Measurements from ENCODE around the gene KCTD2. TPM values are rescaled to one million over a fixed set of nuclear protein-coding genes. Genes with fewer than 3 reads are reported as not detected.

The KCTD2 gene
- polyA plus RNA-seq, 1 experiment = 36.0 TPM

- H3K27me3 ChIP-seq (ENCODE audit: control insufficient read depth, insufficient read depth, low read length) = no peaks in the 10 kb centered on the region
- H3K4me3 ChIP-seq (ENCODE audit: low read depth, low read length) = no peak overlapping the region
- ChIA-PET CTCF (interaction anchor here (0.7 to 4.4 kb wide), 15 partner anchors 8 to 210 kb away, joined by 3 to 61 read pairs (median 13); partner anchors contain the start of genes ARMC7, CDR2L, MIF4GD and NUP85), POLR2A (interaction anchor here (1.0 kb wide), 1 partner anchor 48 kb away, joined by 3 read pairs; no protein-coding TSS in a partner anchor)
- no peaks in the 10 kb centered on the region for H3K9me3 ChIP-seq (ENCODE audit: control insufficient read depth, insufficient read depth, low read length)
- H3K27ac ChIP-seq (ENCODE audit: low read depth, low read length) = no peak overlapping the region
- DNase-seq (ENCODE audit: low read depth, low spot score) = no peak
- no peak for TF ChIP-seq CTCF (IDR thresholded peaks at IDR 0.05; ENCODE audit: low read depth, low read length)
These were observed 14.0 kb downstream of the KCTD2 start for GRCh38 chr17:75061055-75061438.

GRCh38 chr17:75061618-75062017 lies 14.6 kb downstream of the KCTD2 start:
- Histone ChIP-seq H3K27ac (ENCODE audit: low read depth, low read length) (no peak overlapping the region), H3K9me3 (ENCODE audit: control insufficient read depth, insufficient read depth, low read length) (no peaks in the 10 kb centered on the region), H3K4me3 (ENCODE audit: low read depth, low read length) (no peak overlapping the region), H3K27me3 (ENCODE audit: control insufficient read depth, insufficient read depth, low read length) (no peaks in the 10 kb centered on the region)
- ChIA-PET CTCF (interaction anchor here (0.5 to 4.4 kb wide), 8 partner anchors 44 to 142 kb away, joined by 3 to 61 read pairs (median 22); partner anchors contain the start of genes ARMC7, CDR2L and NUP85), POLR2A (no interaction called here)
- no peak for DNase-seq (ENCODE audit: low read depth, low spot score)
- no peak for TF ChIP-seq CTCF (IDR thresholded peaks at IDR 0.05; ENCODE audit: low read depth, low read length)

DNA sequence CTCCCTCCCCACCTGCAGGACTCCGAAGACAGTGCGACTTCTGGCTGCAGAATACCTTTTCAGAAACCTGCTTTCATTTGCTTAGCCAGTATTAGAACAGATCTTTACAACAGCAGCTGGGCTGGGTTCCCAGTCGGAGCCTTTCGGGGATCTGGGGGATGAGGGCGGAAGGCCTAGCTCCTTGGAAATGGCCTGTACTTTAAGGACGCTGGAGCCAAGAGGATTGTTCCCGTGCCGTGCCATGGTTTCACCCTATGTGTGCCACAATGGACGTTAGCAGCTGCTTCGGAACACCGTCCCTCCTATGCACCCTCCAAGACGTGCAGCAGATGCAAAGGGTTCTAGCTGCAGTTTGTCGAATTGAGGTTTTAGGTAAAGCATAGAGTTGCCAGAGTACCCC lies 16.2 kb downstream of the KCTD2 start:
- DNase-seq (ENCODE audit: low read depth, low spot score) = no peak
- Histone ChIP-seq H3K27ac (ENCODE audit: low read depth, low read length) (no peak overlapping the region), H3K9me3 (ENCODE audit: control insufficient read depth, insufficient read depth, low read length) (no peaks in the 10 kb centered on the region), H3K27me3 (ENCODE audit: control insufficient read depth, insufficient read depth, low read length) (no peaks in the 10 kb centered on the region), H3K4me3 (ENCODE audit: low read depth, low read length) (no peak overlapping the region)
- CTCF ChIA-PET = interaction anchor here (0.6 to 1.4 kb wide), 2 partner anchors 51 to 53 kb away, joined by 3 to 5 read pairs; no protein-coding TSS in a partner anchor
- POLR2A ChIA-PET = no interaction called here
- no peak for TF ChIP-seq CTCF (IDR thresholded peaks at IDR 0.05; ENCODE audit: low read depth, low read length)

GRCh38 chr17:75063626-75064025 lies 16.6 kb downstream of the KCTD2 start:
- POLR2A ChIA-PET = no interaction called here
- no peak overlapping the region for H3K4me3 ChIP-seq (ENCODE audit: low read depth, low read length)
- CTCF ChIA-PET = interaction anchor here (1.4 kb wide), 1 partner anchor 50 kb away, joined by 5 read pairs; no protein-coding TSS in a partner anchor
- H3K9me3 ChIP-seq (ENCODE audit: control insufficient read depth, insufficient read depth, low read length) = no peaks in the 10 kb centered on the region
- H3K27me3 ChIP-seq (ENCODE audit: control insufficient read depth, insufficient read depth, low read length) = no peaks in the 10 kb centered on the region
- TF ChIP-seq CTCF (IDR thresholded peaks at IDR 0.05; ENCODE audit: low read depth, low read length) = no peak
- DNase-seq (ENCODE audit: low read depth, low spot score) = no peak
- no peak overlapping the region for H3K27ac ChIP-seq (ENCODE audit: low read depth, low read length)

DNA sequence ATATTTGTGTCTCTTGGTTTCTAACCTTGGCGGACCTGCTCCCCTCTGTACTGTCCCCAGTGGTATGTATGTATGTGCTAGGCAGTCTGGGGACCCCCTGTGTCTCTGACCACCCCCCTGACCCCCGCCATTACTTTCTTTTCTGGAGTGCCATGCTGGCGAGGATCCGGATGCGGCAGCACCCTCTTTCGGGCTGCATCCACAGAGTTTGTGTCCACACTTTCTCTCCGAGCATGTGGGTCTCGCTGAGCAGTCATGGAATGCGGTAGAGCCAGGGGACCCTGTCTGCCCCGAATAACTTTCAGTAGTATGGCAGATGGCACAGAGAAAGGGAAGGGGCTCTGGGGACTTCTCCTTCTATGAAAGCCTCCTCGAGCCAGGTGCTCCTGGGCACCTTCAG lies 17.0 kb downstream of the KCTD2 start:
- Histone ChIP-seq H3K4me3 (ENCODE audit: low read depth, low read length) (no peak overlapping the region), H3K27me3 (ENCODE audit: control insufficient read depth, insufficient read depth, low read length) (no peaks in the 10 kb centered on the region), H3K9me3 (ENCODE audit: control insufficient read depth, insufficient read depth, low read length) (no peaks in the 10 kb centered on the region), H3K27ac (ENCODE audit: low read depth, low read length) (no peak overlapping the region)
- ChIA-PET POLR2A (no interaction called here), CTCF (interaction anchor here (1.4 kb wide), 1 partner anchor 50 kb away, joined by 5 read pairs; no protein-coding TSS in a partner anchor)
- TF ChIP-seq CTCF (IDR thresholded peaks at IDR 0.05; ENCODE audit: low read depth, low read length) = no peak
- DNase-seq (ENCODE audit: low read depth, low spot score) = no peak
